TTC549 (cell line): ENCODE results near the gene RALGDS.

ENCODE experiments used
- FAIRE-seq: peaks from 2 replicates; lab custom pipeline; 2012; peaks lifted over from hg19 to GRCh38; lab: Jason Lieb, UNC

RALGDS gene

GRCh38 chr9:133134388-133135145 is 13.5 kb upstream of the RALGDS start:
- FAIRE-seq: no peak

DNA sequence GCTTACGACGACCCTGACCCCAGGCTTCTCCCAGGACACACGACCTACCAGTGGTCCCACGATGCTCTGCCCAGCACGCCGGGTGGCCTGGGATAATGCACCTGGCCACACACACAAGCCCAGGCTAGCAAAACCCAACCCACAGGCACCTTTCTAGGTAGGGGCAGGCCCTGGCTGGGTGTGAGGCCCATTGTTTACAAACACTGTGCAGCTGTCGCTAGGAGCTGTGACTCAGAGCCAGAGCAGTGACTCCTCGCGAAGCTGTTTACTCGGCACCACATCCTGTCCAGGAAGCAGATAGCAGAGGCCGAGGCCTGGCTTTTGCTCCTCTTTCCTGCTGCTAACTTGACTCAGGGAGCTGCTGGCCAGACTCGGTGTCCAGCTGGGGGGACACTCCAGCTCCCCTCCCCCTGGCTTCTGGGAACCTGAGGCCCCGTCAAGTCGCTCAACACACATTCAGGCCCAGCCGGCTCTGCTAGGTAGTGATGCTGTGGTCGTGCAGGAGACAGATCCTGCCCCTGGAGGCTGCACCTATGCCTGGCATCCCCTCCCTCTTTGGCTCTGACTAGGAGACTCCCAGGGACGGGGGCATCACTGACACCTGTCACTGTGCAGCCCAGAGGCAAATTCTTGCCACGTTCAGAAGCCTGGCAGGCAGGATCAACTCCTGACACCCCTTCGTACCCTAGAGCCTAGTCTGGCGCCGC is 12.8 kb upstream of the RALGDS start:
- FAIRE-seq: no peak

DNA sequence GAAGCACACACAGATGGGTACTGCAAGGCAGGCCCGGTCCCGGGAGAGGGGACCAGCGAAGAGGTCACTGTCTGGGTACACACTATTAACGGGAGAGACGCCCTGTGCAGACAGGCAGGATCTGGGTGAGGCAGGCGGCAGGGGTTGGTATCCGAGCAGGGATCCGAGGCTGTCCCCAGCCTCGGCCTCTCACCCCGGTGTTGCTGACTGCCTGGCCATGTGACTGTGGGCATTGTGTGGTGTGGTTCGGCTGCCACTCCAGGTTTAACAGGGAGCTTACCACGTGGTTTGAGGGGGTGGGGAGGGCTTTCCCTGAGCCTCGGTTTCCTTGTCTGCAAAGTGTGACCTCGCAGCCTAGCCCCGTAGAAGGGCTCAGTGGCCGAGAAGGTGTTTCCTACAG is 11.1 kb upstream of the RALGDS start:
- FAIRE-seq: no peak

DNA sequence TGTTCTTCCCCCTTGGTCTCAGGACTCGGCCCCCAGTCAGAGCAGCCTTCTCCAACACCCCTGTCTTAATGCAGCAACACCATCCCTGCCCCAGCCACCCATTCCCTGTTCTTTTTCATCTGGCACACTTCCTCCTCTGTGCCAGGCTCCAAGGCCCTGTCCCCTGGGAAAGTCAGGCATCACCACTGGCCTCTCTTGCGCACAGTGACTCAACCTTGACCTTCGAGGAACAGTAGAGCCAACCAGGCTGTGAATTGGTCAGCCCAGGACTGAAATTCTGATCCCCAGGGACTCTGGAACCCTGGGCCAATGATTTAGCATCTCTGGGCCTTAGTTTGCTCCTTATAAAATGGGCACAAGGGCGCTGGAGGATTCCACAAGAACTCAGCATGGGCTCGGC is 10.5 kb upstream of the RALGDS start:
- no peak for FAIRE-seq

- FAIRE-seq: no peak
Measured at GRCh38 chr9:133130685-133131244, 9.7 kb upstream of the RALGDS start.

DNA sequence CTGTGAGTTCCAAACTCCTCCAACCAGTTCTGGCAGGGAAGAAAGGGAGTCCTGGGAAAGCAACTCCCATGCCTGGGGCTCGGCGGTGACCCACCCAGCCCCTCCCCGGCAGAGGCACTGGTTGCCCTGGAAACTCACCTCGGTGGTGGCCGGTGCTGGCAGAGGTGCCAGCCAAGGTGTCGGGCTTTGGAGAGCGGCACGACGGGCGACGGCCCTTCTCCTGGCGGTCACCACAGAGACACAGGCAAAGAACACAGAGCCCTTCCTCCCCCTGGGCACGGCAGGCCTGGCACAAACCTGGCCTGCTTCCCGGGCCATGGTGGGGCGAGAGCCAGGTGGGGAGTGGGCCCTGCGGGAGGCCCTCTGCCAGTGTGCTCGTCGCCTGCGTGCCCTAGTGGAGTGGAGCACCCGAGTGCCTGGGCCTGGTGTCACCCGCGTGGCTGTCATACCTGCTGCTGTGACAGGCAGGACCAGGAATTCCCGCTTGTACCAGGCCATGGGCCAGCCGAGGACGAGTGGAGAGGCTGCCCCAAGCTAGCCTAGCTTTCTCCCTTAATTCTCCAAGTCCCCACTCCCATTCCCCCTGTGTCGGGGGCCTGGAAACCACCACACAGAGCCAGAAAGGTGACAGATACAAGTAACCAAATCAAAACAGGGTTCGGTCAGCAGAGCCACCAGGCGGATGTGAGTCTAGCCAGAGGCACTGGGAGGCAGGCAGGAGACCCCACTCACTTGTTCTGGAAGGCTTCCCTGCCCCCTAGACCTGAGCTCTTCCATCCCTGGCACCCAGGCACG is 8.2 kb upstream of the RALGDS start:
- FAIRE-seq: no peak

DNA sequence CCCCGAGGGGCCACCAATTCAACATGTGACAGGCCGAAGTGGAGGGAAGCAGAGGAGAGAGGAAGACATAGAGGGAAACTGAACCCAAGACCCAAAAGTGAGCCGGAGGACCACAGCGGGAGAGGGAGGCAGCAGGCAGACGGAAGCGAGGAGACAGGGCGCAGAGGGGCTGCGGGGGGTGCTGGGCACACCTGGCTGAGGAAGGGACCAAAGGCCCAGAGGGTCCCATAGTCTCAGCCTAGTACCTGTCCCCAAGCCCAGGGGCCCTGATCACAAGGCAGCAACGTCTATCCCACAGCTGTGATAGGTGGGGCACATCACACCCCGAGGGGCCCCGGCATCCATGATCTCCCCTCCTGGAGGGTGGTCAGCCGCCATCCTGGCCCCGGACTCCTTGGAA is 7.1 kb upstream of the RALGDS start:
- no peak for FAIRE-seq

- FAIRE-seq: no peak
Measured at GRCh38 chr9:133127340-133127981, 6.4 kb upstream of the RALGDS start.

DNA sequence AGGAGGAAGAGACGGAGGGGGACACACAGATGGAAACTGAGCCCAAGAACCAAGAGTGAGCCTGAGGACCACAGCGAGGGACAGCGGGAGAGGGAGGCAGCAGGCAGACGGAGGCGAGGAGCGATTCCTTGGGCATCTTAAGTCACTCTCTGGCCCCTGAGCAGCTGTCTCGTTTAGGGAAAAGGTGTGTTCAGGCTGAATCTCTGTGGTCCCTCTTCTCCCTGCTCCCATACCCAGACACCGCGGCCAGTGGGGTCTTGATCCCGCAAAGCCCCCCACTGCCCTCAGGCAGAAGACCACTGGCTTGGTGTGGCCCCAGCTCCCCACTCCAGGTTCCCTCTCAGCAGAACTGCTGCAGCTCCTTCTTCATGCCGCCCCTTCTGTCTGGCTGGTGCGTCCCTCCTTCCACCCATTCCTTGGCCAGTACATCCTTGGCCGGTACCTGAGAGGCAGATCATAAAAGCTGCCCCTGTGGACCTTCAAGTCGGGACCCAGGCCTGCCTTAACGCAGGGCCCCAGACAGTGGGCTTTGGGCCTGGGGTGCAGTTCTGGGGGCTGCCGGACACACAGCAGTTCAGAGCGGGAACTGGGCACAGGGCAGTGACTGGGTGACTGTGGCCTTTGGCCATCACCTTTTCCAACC is 5.8 kb upstream of the RALGDS start:
- no peak for FAIRE-seq

GRCh38 chr9:133125941-133126696 is 5.1 kb upstream of the RALGDS start:
- no peak for FAIRE-seq

- FAIRE-seq: no peak
Measured at GRCh38 chr9:133124907-133125275, 3.9 kb upstream of the RALGDS start.

DNA sequence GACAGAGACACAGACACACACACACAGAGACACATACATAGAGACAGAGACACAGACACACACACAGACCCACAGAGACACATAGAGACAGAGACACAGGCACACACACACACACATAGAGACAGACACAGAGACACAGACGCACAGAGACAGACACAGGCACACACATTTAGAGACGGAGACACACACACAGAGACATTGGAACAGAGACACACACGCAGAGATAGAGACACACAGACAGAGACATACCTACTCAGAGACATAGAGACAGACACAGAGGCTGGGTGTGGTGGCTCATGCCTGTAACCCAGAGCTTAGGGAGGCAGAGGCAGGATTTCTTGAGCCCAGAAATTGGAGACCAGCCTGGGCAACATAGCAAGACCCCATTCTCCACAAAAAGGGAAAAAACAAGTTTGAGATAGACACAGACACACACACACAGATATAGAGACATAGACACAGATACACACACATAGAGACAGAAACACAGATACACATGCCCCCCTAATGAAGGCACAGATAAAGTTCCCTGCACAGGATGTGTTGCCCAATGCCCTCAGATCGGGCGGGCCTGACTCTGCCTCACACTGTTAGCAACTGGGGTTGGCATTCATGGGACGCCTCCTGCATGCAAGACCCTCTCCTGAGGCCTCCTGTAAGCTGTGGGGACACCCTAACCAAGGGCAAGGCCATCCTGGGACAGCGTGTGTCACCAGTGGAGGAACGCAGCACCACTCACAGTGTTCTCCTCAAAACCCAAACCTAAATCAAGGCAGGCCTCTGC is 3.3 kb upstream of the RALGDS start:
- FAIRE-seq: no peak

GRCh38 chr9:133122935-133123611 is 2.0 kb upstream of the RALGDS start:
- FAIRE-seq: no peak

DNA sequence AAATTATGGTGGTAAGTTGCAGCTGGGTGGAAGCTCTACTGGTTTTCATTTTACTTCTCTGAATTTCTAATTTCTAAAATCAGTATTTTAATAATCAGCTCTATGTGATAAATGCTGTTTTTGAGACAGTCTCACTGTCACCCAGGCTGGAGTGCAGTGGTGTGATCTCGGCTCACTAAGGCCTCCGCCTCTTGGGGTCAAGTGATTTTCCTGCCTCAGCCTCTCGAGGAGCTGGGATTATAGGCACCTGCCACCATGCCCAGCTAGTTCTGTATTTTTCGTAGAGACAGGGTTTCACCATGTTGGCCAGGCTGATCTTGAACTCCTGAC is 1.5 kb upstream of the RALGDS start:
- no peak for FAIRE-seq

DNA sequence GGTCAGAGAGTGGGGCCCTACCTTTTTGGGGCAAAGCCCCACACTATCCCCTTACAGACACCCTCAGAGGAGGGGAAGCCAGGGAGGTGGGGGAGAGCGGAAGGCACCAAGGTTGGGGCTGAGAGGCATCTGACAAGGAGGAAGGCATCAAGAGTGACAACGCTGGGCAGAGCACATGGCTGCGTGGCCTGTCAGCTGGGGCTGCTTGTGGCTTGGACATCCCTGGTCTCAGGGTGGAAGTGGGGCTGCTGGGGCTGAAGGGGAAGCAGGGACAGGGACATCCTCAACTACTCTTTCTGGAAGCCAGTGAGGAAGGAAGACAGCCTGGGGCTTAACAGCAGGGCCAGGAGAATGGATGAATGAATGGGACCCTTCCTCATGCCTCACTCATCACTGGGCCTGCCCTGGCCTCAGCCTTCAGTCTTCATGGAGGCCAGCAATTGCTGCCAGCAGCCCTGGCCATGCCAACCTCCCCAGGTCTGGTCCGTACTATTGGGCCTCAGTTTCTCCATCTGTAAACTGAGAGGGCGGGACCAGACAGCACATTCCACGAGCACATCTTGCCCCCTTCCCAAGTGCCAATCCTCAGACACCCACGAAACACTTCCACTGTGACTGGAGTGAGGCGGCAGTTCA is 993 bp upstream of the RALGDS start:
- no peak for FAIRE-seq

DNA sequence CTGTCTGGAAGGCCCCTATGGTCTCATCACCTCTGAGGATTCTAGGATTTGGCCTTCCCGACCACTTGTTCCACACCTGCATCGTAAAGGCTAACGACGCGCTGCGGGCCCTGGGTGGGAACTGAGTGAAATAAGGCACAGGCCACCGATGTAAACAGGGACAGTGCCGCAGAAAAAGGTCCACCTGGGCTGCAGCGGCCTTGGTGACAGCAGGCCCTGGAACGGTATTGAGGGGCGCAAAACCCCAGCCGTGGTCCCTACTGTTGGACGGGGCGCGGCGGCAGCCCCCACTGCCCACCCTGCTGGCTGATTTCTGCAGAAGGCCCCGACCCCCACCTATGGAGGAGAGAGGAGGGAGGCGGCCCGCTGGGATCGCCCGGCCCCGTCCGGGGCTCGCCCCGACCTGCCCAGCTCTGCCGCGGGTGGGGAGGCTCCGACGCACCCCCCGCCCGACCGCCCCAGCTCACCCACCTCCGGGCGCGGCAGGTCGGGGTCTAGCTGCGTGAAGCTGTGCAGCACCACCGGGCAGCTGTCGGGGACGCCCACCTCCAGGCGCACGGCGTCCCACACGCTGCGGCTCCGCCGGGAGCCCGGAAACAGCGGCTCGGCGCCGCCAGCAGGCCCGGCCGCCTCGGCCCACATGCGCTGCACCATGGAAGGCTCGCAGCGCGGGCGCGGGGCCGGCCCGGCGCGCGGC is 391 bp downstream of the RALGDS start:
- FAIRE-seq: no peak

GRCh38 chr9:133119846-133120500 is 1.1 kb downstream of the RALGDS start:
- no peak for FAIRE-seq
